ENCODE data around the gene BLOC1S4. TPM values are rescaled to one million over a fixed set of nuclear protein-coding genes. Genes with fewer than 3 reads are reported as not detected.
A peak's percentile ranks its signal among the peaks of the same experiment; 100 is the strongest.
"Not testable (repeated sequence)": the region's sequence is repeated elsewhere in the genome, so short reads cannot be mapped to it uniquely, and the experiment has no call there.

BLOC1S4 gene
- 17.2 and 18.2 TPM in 2 replicates for total RNA-seq (2014; rRNA removed; shearing (Covaris generic))

DNA sequence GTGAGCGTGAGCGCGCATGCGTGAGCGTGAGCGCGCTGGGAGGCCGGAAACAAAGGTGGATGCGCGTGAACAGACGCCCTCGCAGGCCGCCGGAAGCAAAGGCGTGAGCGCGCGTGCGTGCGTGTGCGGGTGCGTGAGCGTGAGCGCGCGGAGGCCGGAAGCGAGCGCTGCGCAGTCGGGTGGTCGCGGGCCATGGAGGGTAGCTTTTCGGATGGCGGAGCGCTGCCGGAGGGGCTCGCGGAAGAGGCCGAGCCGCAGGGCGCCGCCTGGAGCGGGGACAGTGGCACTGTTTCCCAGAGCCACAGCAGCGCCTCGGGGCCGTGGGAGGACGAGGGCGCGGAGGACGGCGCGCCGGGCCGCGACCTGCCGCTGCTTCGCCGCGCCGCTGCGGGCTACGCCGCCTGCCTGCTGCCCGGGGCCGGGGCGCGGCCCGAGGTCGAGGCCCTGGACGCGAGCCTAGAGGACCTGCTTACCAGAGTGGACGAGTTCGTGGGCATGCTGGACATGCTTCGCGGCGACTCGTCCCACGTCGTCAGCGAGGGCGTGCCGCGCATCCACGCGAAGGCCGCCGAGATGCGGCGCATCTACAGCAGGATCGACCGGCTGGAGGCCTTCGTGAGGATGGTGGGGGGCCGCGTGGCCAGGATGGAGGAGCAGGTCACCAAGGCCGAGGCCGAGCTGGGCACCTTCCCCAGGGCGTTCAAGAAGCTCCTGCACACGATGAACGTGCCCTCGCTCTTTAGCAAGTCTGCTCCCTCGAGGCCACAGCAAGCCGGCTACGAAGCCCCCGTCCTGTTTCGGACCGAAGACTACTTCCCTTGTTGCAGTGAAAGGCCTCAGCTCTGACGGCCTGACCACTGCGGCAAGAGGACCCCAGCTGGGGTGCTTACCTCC lies at the start of gene BLOC1S4:
Gene BLOC1S4 (plus strand): TSS at position 157 of the 894 bp plus-strand sequence. CDS start 36 bp downstream, at position 193.
- Histone ChIP-seq H3K4me3 (peak within 1 kb of the TSS; percentile 70), H3K9me3 (replicated peaks) (no peaks in the 10 kb centered on the region), H3K36me3 (no peaks in the 10 kb centered on the region), H3K27me3 (no peaks in the 10 kb centered on the region), H3K4me1 (peaks cover 10% of the 10 kb centered on the region), H3K27ac (peak within 1 kb of the TSS; percentile 9; the same call in 1 of the 2 replicates)
- DNase-seq = peak; percentile 89 to 93

DNA sequence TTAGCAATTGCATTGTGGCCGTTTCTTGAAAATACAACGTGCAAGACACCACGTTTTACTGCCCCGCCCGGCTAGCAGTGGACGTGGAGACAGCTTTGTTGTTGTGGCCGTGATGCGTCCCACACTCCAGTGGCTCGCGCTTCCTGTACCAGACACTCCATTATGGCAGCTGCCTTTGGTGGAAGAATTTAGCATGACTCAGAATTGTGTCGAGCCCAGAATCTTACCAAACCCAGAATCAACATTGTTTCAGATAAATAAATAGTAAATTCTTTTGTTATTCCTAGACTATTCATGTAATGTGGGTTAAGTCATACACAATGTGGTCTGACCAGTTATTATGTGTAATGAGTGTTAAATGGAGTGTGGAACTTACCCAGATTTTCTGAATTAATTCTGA lies 47.6 kb upstream of the BLOC1S4 start:
- no peak for DNase-seq
- H3K27ac ChIP-seq = no peak overlapping the region
- H3K36me3 ChIP-seq = no peaks in the 10 kb centered on the region
- H3K4me1 ChIP-seq = no peaks in the 10 kb centered on the region
- H3K9me3 ChIP-seq (replicated peaks) = no peaks in the 10 kb centered on the region
- H3K4me3 ChIP-seq = no peak overlapping the region
- H3K27me3 ChIP-seq = no peaks in the 10 kb centered on the region

DNA sequence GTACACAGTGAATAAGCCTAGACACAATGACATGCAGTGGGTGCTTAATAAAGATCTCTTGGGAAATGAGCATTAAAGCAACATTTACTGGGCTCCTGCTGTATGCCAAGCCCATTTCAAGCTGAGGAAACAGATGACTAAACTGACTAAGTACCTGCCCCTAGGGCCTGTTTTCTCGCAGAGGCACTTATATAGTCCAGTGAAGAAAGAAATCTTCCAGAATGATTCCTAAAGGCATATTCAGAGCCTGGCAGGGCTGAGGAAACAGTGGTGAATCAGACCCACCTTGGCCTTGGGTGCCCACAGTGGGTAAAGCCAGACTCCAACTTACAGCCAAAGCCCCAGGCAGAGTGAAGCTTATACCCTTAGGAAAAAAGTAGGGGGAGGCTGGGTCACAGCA lies 44.3 kb upstream of the BLOC1S4 start:
- Histone ChIP-seq H3K9me3 (replicated peaks) (no peaks in the 10 kb centered on the region), H3K4me1 (peaks cover 3% of the 10 kb centered on the region; the same call in 1 of the 2 replicates), H3K27ac (no peak overlapping the region), H3K4me3 (no peak overlapping the region), H3K27me3 (no peaks in the 10 kb centered on the region), H3K36me3 (peaks cover 10% of the 10 kb centered on the region; the same call in 1 of the 2 replicates)
- DNase-seq = no peak

- Histone ChIP-seq H3K9me3 (replicated peaks) (no peaks in the 10 kb centered on the region), H3K4me1 (peaks cover 3% of the 10 kb centered on the region; the same call in 1 of the 2 replicates), H3K27ac (no peak overlapping the region), H3K36me3 (peaks cover 10% of the 10 kb centered on the region; the same call in 1 of the 2 replicates), H3K27me3 (no peaks in the 10 kb centered on the region), H3K4me3 (no peak overlapping the region)
- no peak for DNase-seq
These were observed 43.8 kb upstream of the BLOC1S4 start for GRCh38 chr4:6672131-6672530.

GRCh38 chr4:6672541-6673190 lies 43.3 kb upstream of the BLOC1S4 start:
- H3K27me3 ChIP-seq; DNase-seq; H3K4me3 ChIP-seq; H3K27ac ChIP-seq; H3K9me3 ChIP-seq (replicated peaks); H3K4me1 ChIP-seq: not testable (repeated sequence)
- peaks cover 12% of the 10 kb centered on the region for H3K36me3 ChIP-seq

DNA sequence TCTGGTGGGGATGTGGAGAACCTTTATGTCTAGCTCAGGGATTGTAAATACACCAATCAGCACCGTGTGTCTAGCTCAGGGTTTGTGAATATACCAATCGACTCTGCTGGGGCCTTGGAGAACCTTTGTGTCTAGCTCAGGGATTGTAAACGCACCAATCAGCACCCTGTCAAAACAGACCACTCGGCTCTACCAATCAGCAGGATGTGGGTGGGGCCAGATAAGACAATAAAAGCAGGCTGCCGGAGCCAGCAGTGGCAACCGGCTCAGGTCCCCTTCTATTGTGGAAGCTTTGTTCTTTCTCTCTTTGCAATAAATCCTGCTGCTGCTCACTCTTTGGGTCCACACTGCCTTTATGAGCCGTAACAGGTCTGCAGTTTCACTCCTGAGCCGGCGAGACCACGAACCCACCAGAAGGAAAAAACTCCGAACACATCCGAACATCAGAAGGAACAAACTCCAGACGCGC lies 42.7 kb upstream of the BLOC1S4 start:
- Histone ChIP-seq H3K36me3 (peaks cover 12% of the 10 kb centered on the region), H3K27ac (peak overlapping the region; percentile 61), H3K4me3 (peak overlapping the region; percentile 67)
- H3K27me3 ChIP-seq; H3K4me1 ChIP-seq; H3K9me3 ChIP-seq (replicated peaks): not testable (repeated sequence)
- DNase-seq = peak; percentile 53 to 59

- Histone ChIP-seq H3K27me3 (no peaks in the 10 kb centered on the region), H3K4me3 (peak overlapping the region; percentile 67), H3K36me3 (peaks cover 12% of the 10 kb centered on the region), H3K9me3 (replicated peaks) (no peaks in the 10 kb centered on the region), H3K4me1 (peaks cover 3% of the 10 kb centered on the region; the same call in 1 of the 2 replicates), H3K27ac (peak overlapping the region; percentile 61)
- DNase-seq = peak; percentile 93 to 96
These were observed 42.1 kb upstream of the BLOC1S4 start for GRCh38 chr4:6673660-6674499.

DNA sequence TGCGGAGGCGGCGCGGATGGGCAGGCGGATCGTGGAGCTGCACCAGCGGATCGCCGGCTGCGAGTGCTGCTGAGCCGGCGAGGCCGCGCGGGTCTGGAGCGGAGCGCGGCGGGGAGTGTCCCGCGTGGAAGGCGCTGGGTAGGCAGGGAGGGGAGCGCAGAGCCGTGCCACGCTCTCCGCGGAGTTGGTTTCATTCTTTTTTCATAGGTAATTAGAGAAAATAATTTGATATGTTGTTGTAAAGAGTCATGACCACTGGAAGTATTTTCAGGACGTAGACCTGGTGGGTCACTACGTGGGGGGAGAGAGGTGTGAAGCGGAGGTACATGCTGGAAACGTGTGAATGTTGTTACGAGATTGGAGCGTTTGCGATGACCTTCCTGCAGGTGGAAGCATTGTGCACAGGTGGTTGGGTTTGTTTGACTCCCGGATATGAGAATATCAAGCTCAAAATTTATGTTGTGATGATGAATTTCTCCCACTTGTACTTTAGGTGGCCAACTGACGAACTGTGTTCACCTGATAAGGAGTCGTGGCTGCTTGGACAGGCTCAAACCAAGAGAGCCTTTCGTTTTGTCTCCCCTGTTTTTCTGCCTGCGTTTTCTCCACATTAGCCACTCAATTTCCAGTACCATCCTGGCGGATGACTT lies 41.3 kb upstream of the BLOC1S4 start:
- H3K4me3 ChIP-seq = peak overlapping the region; percentile 67
- H3K27me3 ChIP-seq = no peaks in the 10 kb centered on the region
- H3K4me1 ChIP-seq = peaks cover 3% of the 10 kb centered on the region; the same call in 1 of the 2 replicates
- DNase-seq = peak in 1 of 2 experiments; percentile 38
- H3K36me3 ChIP-seq = peaks cover 12% of the 10 kb centered on the region
- no peak overlapping the region for H3K27ac ChIP-seq
- no peaks in the 10 kb centered on the region for H3K9me3 ChIP-seq (replicated peaks)

- H3K4me1 ChIP-seq = peaks cover 3% of the 10 kb centered on the region; the same call in 1 of the 2 replicates
- H3K4me3 ChIP-seq = no peak overlapping the region
- H3K36me3 ChIP-seq = peaks cover 12% of the 10 kb centered on the region
- no peak overlapping the region for H3K27ac ChIP-seq
- no peaks in the 10 kb centered on the region for H3K9me3 ChIP-seq (replicated peaks)
- DNase-seq = no peak
- no peaks in the 10 kb centered on the region for H3K27me3 ChIP-seq
These were observed 39.0 kb upstream of the BLOC1S4 start for GRCh38 chr4:6676722-6677558.

DNA sequence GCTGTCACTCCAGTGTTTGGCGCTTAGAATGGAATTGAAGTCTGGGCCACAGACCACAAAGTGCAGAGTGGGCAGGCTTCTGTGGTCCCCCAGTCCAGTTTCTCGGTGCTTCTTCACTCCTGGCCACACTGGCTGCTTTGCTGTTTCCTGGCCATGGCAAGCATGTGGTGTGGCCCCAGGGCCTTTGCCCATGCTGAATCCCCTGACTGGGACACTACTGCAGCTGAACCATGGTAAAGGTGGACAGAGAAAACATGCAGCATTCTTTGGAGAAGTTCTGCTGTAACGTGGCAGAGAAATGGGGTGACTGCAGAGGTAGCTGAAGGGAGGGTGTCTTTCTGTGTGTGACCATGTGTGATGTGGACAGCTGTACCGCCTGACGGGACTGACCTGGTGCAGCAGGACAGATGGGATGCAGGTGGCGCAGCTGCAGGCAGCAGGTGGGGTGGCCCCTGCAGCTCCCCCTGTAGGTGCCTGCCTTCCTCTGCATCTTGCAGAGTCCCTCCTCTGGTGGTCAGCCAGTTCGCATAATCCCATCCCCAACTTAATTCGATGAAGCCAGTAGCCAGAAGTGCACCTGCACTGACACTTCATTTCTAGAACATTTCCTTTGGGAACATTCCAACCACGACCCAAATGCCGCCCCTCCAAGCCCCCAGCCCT lies 35.5 kb upstream of the BLOC1S4 start:
- Histone ChIP-seq H3K9me3 (replicated peaks) (no peaks in the 10 kb centered on the region), H3K36me3 (peaks cover 11% of the 10 kb centered on the region), H3K4me1 (no peaks in the 10 kb centered on the region), H3K27me3 (no peaks in the 10 kb centered on the region), H3K4me3 (no peak overlapping the region), H3K27ac (no peak overlapping the region)
- DNase-seq = no peak

- peaks cover 6% of the 10 kb centered on the region; the same call in 1 of the 2 replicates for H3K36me3 ChIP-seq
- DNase-seq = no peak
- H3K4me3 ChIP-seq = no peak overlapping the region
- no peak overlapping the region for H3K27ac ChIP-seq
- no peaks in the 10 kb centered on the region for H3K27me3 ChIP-seq
- H3K4me1 ChIP-seq = no peaks in the 10 kb centered on the region
- H3K9me3 ChIP-seq (replicated peaks) = no peaks in the 10 kb centered on the region
These were observed 34.8 kb upstream of the BLOC1S4 start for GRCh38 chr4:6681191-6681590.

GRCh38 chr4:6682862-6683590 lies 32.9 kb upstream of the BLOC1S4 start:
- Histone ChIP-seq H3K36me3 (no peaks in the 10 kb centered on the region), H3K27ac (no peak overlapping the region), H3K27me3 (no peaks in the 10 kb centered on the region), H3K9me3 (replicated peaks) (no peaks in the 10 kb centered on the region), H3K4me3 (no peak overlapping the region), H3K4me1 (no peaks in the 10 kb centered on the region; the same call in 1 of the 2 replicates)
- DNase-seq = no peak

Data from SJCRH30 (cell line).